HL-60 (cell line): ENCODE results near the gene TMLHE.
"Not testable (repeated sequence)": the region's sequence is repeated elsewhere in the genome, so short reads cannot be mapped to it uniquely, and the experiment has no call there.

Experiments used
- DNase-seq, 2 experiments: peaks; one replicate each; pipeline ENCODE4 v3.0.0-alpha.2; 2010 to 2020; ENCODE audit warnings: low read depth in 1 of 2, low spot score in 1 of 2
- H3K27ac ChIP-seq: fragments of 250-450 bp; sonication (Bioruptor Pico); replicated peaks from 2 replicates; pipeline ENCODE4 v1.5.1; 2020; ENCODE audit warnings: mild to moderate bottlenecking, moderate library complexity
- H3K27me3 ChIP-seq: fragments of 250-450 bp; sonication (Bioruptor Pico); 2 replicates; pipeline ENCODE4 v1.5.1; 2021; ENCODE audit warnings: mild to moderate bottlenecking, moderate library complexity; ENCODE audit not compliant: insufficient read depth, poor library complexity, severe bottlenecking
- H3K4me3 ChIP-seq: replicated peaks from 2 replicates; pipeline ENCODE4 v1.5.1; 2011; ENCODE audit warnings: mild to moderate bottlenecking, control low read depth, low read length; ENCODE audit not compliant: insufficient read depth
- GABPA ChIP-seq: IDR thresholded peaks from 2 replicates; pipeline ENCODE4 v1.6.1; 2012; ENCODE audit warnings: low read depth
- POLR2AphosphoS5 ChIP-seq: IDR thresholded peaks from 2 replicates; pipeline ENCODE4 v1.6.1; 2012; ENCODE audit warnings: low read depth
- SPI1 ChIP-seq: IDR thresholded peaks from 2 replicates; pipeline ENCODE4 v1.6.1; 2012; ENCODE audit warnings: low read depth, mild to moderate bottlenecking, borderline replicate concordance
- TF ChIP-seq, protein P1 (sequence below): IDR thresholded peaks from 2 replicates; pipeline ENCODE4 v1.6.1; 2012; ENCODE audit warnings: low read depth; ENCODE audit not compliant: insufficient replicate concordance
- TF ChIP-seq, protein P2 (sequence below): IDR thresholded peaks from one replicate; pipeline ENCODE4 v1.5.1; 2011; ENCODE audit warnings: low read length, control low read depth, inconsistent platforms; ENCODE audit not compliant: insufficient read depth

TMLHE gene

GRCh38 chrX:155643240-155643639 lies 30.5 kb upstream of the TMLHE start:
- DNase-seq: no peak
- no peak overlapping the region for H3K4me3 ChIP-seq
- no peaks in the 10 kb centered on the region for H3K27me3 ChIP-seq
- no peak overlapping the region for H3K27ac ChIP-seq
- TF ChIP-seq, protein P1, sequence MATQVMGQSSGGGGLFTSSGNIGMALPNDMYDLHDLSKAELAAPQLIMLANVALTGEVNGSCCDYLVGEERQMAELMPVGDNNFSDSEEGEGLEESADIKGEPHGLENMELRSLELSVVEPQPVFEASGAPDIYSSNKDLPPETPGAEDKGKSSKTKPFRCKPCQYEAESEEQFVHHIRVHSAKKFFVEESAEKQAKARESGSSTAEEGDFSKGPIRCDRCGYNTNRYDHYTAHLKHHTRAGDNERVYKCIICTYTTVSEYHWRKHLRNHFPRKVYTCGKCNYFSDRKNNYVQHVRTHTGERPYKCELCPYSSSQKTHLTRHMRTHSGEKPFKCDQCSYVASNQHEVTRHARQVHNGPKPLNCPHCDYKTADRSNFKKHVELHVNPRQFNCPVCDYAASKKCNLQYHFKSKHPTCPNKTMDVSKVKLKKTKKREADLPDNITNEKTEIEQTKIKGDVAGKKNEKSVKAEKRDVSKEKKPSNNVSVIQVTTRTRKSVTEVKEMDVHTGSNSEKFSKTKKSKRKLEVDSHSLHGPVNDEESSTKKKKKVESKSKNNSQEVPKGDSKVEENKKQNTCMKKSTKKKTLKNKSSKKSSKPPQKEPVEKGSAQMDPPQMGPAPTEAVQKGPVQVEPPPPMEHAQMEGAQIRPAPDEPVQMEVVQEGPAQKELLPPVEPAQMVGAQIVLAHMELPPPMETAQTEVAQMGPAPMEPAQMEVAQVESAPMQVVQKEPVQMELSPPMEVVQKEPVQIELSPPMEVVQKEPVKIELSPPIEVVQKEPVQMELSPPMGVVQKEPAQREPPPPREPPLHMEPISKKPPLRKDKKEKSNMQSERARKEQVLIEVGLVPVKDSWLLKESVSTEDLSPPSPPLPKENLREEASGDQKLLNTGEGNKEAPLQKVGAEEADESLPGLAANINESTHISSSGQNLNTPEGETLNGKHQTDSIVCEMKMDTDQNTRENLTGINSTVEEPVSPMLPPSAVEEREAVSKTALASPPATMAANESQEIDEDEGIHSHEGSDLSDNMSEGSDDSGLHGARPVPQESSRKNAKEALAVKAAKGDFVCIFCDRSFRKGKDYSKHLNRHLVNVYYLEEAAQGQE: no peak
- TF ChIP-seq, protein P2, sequence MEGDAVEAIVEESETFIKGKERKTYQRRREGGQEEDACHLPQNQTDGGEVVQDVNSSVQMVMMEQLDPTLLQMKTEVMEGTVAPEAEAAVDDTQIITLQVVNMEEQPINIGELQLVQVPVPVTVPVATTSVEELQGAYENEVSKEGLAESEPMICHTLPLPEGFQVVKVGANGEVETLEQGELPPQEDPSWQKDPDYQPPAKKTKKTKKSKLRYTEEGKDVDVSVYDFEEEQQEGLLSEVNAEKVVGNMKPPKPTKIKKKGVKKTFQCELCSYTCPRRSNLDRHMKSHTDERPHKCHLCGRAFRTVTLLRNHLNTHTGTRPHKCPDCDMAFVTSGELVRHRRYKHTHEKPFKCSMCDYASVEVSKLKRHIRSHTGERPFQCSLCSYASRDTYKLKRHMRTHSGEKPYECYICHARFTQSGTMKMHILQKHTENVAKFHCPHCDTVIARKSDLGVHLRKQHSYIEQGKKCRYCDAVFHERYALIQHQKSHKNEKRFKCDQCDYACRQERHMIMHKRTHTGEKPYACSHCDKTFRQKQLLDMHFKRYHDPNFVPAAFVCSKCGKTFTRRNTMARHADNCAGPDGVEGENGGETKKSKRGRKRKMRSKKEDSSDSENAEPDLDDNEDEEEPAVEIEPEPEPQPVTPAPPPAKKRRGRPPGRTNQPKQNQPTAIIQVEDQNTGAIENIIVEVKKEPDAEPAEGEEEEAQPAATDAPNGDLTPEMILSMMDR: no peak
- TF ChIP-seq SPI1: no peak
- TF ChIP-seq GABPA: no peak
- no peak for TF ChIP-seq POLR2AphosphoS5

DNA sequence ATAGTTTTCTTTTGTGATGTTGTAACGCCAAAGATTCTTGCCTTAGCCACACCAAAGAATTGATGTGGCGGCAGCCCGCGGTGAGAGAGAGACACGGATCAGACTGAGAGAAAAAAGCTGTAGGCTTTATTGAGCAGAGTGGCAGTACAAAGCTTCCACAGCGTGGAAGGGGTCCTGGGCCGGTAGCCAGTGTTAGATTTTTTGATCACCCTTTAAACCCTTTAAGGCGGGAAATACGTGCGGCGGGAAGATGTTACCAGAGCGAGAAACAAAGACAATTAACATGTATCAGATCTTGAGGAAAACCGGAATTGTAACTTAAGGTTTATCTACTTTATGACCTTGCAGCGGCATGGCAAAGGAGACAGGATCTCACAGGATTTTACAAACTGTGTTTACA lies 28.6 kb upstream of the TMLHE start:
- not testable (repeated sequence) for H3K4me3 ChIP-seq

DNA sequence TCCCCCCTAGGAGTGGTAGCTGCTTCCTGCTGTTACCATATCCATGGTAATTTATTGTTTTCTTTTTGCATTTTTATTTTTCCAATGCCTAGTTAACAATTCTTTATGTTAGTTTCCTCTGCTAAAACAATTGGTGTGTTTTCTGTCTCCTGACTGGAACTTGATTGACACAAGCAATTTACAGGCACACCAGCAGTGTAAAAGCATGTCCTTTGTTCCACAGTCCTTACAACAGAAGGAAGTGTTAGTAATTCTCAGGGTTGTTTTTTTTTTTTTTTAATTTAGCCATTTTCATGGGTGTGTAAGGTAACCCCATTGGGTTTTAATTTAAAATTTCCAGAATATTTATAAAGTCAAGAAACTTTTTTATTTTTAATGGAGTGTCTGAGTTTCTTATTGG lies 25.0 kb upstream of the TMLHE start:
- no peak overlapping the region for H3K4me3 ChIP-seq
- no peaks in the 10 kb centered on the region for H3K27me3 ChIP-seq
- no peak overlapping the region for H3K27ac ChIP-seq
- TF ChIP-seq, protein P2: no peak
- TF ChIP-seq, protein P1: no peak
- no peak for TF ChIP-seq SPI1
- no peak for TF ChIP-seq GABPA
- no peak for TF ChIP-seq POLR2AphosphoS5
- no peak for DNase-seq

More for the DNA sequence above, 28.6 kb upstream of the TMLHE start:
- DNase-seq, H3K27ac ChIP-seq, H3K27me3 ChIP-seq: not testable (repeated sequence)

- H3K27me3 ChIP-seq, H3K4me3 ChIP-seq, H3K27ac ChIP-seq, DNase-seq: not testable (repeated sequence)
Observed at GRCh38 chrX:155635019-155635418, 22.3 kb upstream of the TMLHE start.

DNA sequence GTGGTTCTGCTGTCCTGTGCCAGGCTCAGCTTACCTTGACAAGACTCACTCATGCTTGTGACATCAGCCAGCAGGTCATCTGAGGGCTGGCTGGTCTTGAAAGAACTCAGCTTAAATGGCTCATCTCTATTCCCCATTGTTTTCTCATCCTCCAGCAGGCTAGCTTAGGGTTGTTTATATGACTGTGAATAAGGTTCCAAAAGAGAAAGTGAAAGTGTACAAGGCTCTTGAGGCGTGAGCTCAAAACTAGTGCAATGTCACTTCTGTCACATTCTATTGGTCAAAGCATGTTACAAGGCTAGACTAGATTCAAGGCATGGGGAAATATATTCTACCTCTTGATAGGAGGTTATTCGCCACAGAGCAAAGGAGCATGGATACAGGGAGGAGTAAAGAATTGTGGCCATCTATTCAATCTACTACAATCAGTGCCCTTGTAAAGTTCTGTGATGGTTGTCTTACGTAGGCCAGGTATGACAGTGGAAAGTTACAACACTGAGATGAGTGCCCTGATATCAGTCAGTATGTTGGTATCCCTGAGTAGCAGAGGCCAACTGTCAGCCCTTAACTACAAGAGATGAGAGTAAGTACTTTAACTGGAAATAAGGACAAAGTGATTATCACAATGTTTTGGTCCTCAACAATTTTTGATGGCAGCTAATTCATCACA lies 19.8 kb upstream of the TMLHE start:
- no peak overlapping the region for H3K4me3 ChIP-seq
- DNase-seq: no peak
- H3K27ac ChIP-seq: no peak overlapping the region
- H3K27me3 ChIP-seq: no peaks in the 10 kb centered on the region
- TF ChIP-seq, protein P1: no peak
- TF ChIP-seq POLR2AphosphoS5 (no peak), GABPA (no peak), SPI1 (no peak)
- TF ChIP-seq, protein P2: no peak

GRCh38 chrX:155620110-155620509 lies 7.4 kb upstream of the TMLHE start:
- not testable (repeated sequence) for DNase-seq, H3K27me3 ChIP-seq, H3K27ac ChIP-seq, H3K4me3 ChIP-seq
